ENCODE measurements around the gene MFAP3L. TPM values are rescaled to one million over a fixed set of nuclear protein-coding genes. Genes with fewer than 3 reads are reported as not detected.

The MFAP3L gene
- total and polyA plus RNA-seq, 11 donors: 0.76 to 5.9 (median 3.2) TPM

DNA sequence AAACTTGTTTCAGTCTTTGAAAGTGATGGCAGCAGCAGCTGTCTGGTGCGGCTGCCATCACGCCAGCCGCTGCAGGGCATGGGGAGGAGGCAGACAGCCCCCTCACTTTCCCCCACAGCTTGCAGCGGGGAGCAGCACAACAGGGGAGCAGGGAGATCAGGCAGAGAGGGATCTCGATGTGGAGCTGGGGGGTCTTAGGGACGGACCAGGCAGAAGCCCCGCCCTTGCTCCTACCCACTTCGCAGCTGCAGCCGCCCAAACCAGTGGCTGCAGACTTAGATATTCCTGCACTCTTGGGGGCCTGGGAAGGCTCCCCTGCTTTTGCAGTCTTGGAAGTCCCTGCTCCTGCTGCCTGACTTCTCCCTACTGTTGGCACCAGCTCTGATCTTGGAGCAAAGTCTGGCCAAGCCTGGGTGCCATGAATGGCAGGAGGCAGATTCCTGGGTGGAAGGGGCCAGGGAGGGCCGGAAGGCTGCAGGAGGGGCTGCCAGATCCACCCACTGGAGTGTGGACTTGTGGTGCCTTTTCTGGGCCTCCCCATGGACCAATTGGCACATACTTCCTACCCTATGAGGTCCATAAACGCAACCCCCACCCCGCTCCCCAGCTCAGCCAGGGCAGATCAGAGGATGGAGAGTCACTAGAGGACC lies 14.0 kb upstream of the MFAP3L start:
- Histone ChIP-seq H3K36me3 (no peaks in the 10 kb centered on the region), H3K4me1 (no peaks in the 10 kb centered on the region), H3K4me3 (no peak overlapping the region), H3K27me3 (peaks cover 0 to 4% (median 0%) of the 10 kb centered on the region in 9 donors), H3K27ac (no peak overlapping the region), H3K9me3 (no peaks in the 10 kb centered on the region)
- DNase-seq: no peak
- 85 to 89% (median 87%) methylated on average over 8 to 12 of the region's 12 CpGs for WGBS, 4 donors
- ATAC-seq: no peak
- TF ChIP-seq, protein P1, sequence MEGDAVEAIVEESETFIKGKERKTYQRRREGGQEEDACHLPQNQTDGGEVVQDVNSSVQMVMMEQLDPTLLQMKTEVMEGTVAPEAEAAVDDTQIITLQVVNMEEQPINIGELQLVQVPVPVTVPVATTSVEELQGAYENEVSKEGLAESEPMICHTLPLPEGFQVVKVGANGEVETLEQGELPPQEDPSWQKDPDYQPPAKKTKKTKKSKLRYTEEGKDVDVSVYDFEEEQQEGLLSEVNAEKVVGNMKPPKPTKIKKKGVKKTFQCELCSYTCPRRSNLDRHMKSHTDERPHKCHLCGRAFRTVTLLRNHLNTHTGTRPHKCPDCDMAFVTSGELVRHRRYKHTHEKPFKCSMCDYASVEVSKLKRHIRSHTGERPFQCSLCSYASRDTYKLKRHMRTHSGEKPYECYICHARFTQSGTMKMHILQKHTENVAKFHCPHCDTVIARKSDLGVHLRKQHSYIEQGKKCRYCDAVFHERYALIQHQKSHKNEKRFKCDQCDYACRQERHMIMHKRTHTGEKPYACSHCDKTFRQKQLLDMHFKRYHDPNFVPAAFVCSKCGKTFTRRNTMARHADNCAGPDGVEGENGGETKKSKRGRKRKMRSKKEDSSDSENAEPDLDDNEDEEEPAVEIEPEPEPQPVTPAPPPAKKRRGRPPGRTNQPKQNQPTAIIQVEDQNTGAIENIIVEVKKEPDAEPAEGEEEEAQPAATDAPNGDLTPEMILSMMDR (IDR thresholded peaks at IDR 0.05): no peak
- no peak for TF ChIP-seq POLR2A (IDR thresholded peaks at IDR 0.05)
- intact Hi-C loops (cut with DNase I): loop anchor here in 2 of 10 donors (10.0 kb wide), 1 partner anchor 425 kb away; the partner anchor contains the start of gene NEK1 (in 2 of the 2)

DNA sequence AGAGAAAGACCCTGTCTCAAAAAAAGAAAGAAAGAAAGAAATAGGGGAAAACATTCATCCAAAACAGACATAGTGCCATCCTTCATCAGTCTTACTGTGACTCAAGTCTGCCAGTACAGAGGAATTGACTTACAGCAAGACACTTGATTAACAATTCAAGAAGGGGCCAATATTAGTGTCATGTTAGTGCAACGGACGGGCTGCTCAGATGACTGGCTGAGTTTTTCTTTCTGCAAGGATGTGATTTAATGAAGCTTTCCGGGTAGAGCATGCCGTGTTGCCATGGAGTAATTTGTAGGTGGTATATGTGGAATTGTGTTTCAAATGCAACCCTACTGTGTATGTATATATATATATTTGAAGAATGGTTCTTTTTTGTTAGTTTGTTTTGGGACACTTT lies 12.6 kb upstream of the MFAP3L start:
- no peak overlapping the region for H3K27ac ChIP-seq
- DNase-seq (no peak), ATAC-seq (no peak)
- intact Hi-C loops (cut with DNase I): loop anchor here in 2 of 10 donors (5.0 to 10.0 kb wide), 2 partner anchors 221 to 424 kb away; partner anchors contain the start of gene NEK1 (in 2 of the 2)
- no peaks in the 10 kb centered on the region for H3K36me3 ChIP-seq
- no peak for TF ChIP-seq POLR2A (IDR thresholded peaks at IDR 0.05)
- TF ChIP-seq, protein P1 (IDR thresholded peaks at IDR 0.05): no peak
- no peak overlapping the region for H3K4me3 ChIP-seq
- H3K27me3 ChIP-seq: peaks cover 0 to 4% (median 0%) of the 10 kb centered on the region in 9 donors
- no peaks in the 10 kb centered on the region for H3K9me3 ChIP-seq
- H3K4me1 ChIP-seq: no peaks in the 10 kb centered on the region
- WGBS, 4 donors: 55 to 84% (median 67%) methylated on average over 4 of the region's 4 CpGs

DNA sequence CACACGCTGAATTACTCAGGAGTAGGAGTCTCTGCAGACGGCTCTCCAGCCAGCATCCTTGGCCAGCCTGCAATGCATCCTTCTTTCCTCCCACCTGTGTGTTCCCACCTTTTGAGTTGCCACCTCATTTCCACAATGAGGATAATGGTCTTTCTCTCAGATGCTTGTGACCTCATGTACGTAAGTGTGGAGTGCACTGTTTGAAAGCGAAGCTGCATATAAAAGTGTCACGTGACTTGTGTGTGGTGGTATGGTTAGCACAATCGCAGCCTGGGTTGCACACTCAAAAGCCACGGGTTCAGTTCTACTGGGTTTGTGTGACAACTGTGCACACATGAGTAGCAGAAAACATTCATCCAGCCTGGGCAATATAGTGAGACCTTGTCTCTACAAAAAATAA lies 12.0 kb upstream of the MFAP3L start:
- 81 to 91% (median 89%) methylated on average over 7 of the region's 7 CpGs for WGBS, 4 donors
- no peaks in the 10 kb centered on the region for H3K36me3 ChIP-seq
- peaks cover 0 to 4% (median 0%) of the 10 kb centered on the region in 9 donors for H3K27me3 ChIP-seq
- no peak overlapping the region for H3K4me3 ChIP-seq
- no peak for ATAC-seq
- no peaks in the 10 kb centered on the region for H3K9me3 ChIP-seq
- no peak for TF ChIP-seq POLR2A (IDR thresholded peaks at IDR 0.05)
- TF ChIP-seq, protein P1 (IDR thresholded peaks at IDR 0.05): no peak
- H3K27ac ChIP-seq: no peak overlapping the region
- intact Hi-C loops (cut with DNase I): loop anchor here in 2 of 10 donors (5.0 to 10.0 kb wide), 2 partner anchors 221 to 423 kb away; partner anchors contain the start of gene NEK1 (in 2 of the 2)
- H3K4me1 ChIP-seq: no peaks in the 10 kb centered on the region
- DNase-seq: no peak

DNA sequence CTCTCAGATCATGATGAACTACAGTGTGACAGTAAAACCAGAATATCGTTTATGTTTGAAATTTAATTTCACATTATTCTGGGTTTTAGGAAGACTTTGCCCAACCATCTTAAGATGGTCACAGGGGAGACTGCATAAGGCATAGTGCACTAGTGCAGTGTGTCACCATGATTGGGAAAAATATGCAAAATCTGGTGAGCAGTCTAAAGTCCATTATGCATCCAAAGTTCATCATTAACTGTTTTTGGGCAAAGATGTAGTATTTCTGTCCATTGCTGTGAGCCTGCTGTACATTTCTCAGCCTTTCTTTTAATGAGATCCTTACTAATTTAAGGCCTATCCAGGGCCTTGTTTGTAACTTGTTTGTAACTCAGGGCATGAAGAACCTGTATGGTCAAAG lies 11.3 kb upstream of the MFAP3L start:
- TF ChIP-seq, protein P1 (IDR thresholded peaks at IDR 0.05): no peak
- TF ChIP-seq POLR2A (IDR thresholded peaks at IDR 0.05): no peak
- no peaks in the 10 kb centered on the region for H3K36me3 ChIP-seq
- intact Hi-C loops (cut with DNase I): loop anchor here in 2 of 10 donors (5.0 to 10.0 kb wide), 2 partner anchors 220 to 423 kb away; partner anchors contain the start of gene NEK1 (in 2 of the 2)
- H3K9me3 ChIP-seq: no peaks in the 10 kb centered on the region
- H3K27me3 ChIP-seq: peaks cover 0 to 4% (median 0%) of the 10 kb centered on the region in 9 donors
- DNase-seq (no peak), ATAC-seq (no peak)
- peaks cover 0 to under 1% (median 0%) of the 10 kb centered on the region in 12 donors for H3K4me1 ChIP-seq
- no peak overlapping the region for H3K4me3 ChIP-seq
- whole genome bisulfite sequencing, 4 donors: 90 to 95% (median 94%) methylated on average over 1 of the region's 1 CpG
- no peak overlapping the region for H3K27ac ChIP-seq
